ENCODE measurements around the gene CHMP1B. TPM values are rescaled to one million over a fixed set of nuclear protein-coding genes. Genes with fewer than 3 reads are reported as not detected.

Gene CHMP1B
- total and polyA plus RNA-seq, 9 of the 15 experiments (the other 6 are each of a cell fraction or from before 2014, with no cell fraction given) = 12.3 to 29.9 (median 19.0) TPM

- TF ChIP-seq ZNF589 (CRISPR knock-in tag; IDR thresholded peaks at IDR 0.05; ENCODE audit: low read depth) = 0 out of 2 replicates have a peak, but pooled peaks have one; percentile 25
- peak; percentile 88 for TF ChIP-seq TAF7 (tag; IDR thresholded peaks at IDR 0.05)
- TF ChIP-seq ZNF639 (CRISPR knock-in tag; conservative IDR thresholded peaks at IDR 0.05 in 1 of 2, IDR thresholded peaks at IDR 0.05 in 1 of 2) = peak in 1 of 2 experiments; percentile 24; a peak in 1 of 4 replicates
- TF ChIP-seq ZNF696 (CRISPR knock-in tag; conservative IDR thresholded peaks at IDR 0.05) = no peak
- TF ChIP-seq NR2C1 (IDR thresholded peaks at IDR 0.05) = no peak
- no peak for TF ChIP-seq NR2C1 (tag; IDR thresholded peaks at IDR 0.05)
- no peak for TF ChIP-seq CHD2 (IDR thresholded peaks at IDR 0.05; ENCODE audit: low read depth, low read length)
- TF ChIP-seq CBFA2T3 (IDR thresholded peaks at IDR 0.05) = no peak
- TF ChIP-seq ZNF212 (CRISPR knock-in tag; IDR thresholded peaks at IDR 0.05) = no peak
- TF ChIP-seq HDGF (IDR thresholded peaks at IDR 0.05) = no peak
- no peak for TF ChIP-seq PHF21A (IDR thresholded peaks at IDR 0.05; ENCODE audit: borderline replicate concordance, low read depth)
- peak; percentile 51 for TF ChIP-seq ASH1L (IDR thresholded peaks at IDR 0.05; ENCODE audit: borderline replicate concordance, low read depth, partially characterized antibody)
- TF ChIP-seq KDM2B (CRISPR knock-in tag; IDR thresholded peaks at IDR 0.05) = peak; percentile 76; the same call in 1 of the 2 replicates
- no peak for TF ChIP-seq NFIX (CRISPR knock-in tag; IDR thresholded peaks at IDR 0.05; ENCODE audit: low read depth)
- TF ChIP-seq TBL1XR1 (IDR thresholded peaks at IDR 0.05; ENCODE audit: low read length in 2 of 2) = peak in 1 of 2 experiments; percentile 94; a peak in 2 of 4 replicates
- TF ChIP-seq POLR2AphosphoS5 (IDR thresholded peaks at IDR 0.05; ENCODE audit: control insufficient read depth, insufficient read depth, low read depth, low read length) = peak; percentile 88
- no peak for TF ChIP-seq RUNX1 (IDR thresholded peaks at IDR 0.05; ENCODE audit: low read depth)
- 0 out of 2 replicates have a peak, but pooled peaks have one; percentile 25 for TF ChIP-seq SOX6 (IDR thresholded peaks at IDR 0.05)
- TF ChIP-seq CGGBP1 (CRISPR knock-in tag; IDR thresholded peaks at IDR 0.05) = no peak
- no peak for TF ChIP-seq DEAF1 (CRISPR knock-in tag; IDR thresholded peaks at IDR 0.05)
- no peak for TF ChIP-seq STAT5A (IDR thresholded peaks at IDR 0.05; ENCODE audit: borderline replicate concordance, low read length)
- TF ChIP-seq ZNF766 (CRISPR knock-in tag; conservative IDR thresholded peaks at IDR 0.05) = 0 out of 2 replicates have a peak, but pooled peaks have one; percentile 38
- TF ChIP-seq CHD1 (IDR thresholded peaks at IDR 0.05; ENCODE audit: low read length) = no peak
- no peak for TF ChIP-seq FIP1L1 (IDR thresholded peaks at IDR 0.05; ENCODE audit: low read depth, low read length, poor library complexity, severe bottlenecking)
- TF ChIP-seq HEY1 (CRISPR knock-in tag; IDR thresholded peaks at IDR 0.05; ENCODE audit: borderline replicate concordance) = no peak
- peak; percentile 82 for TF ChIP-seq NCOA6 (IDR thresholded peaks at IDR 0.05)
- no peak for TF ChIP-seq ZNF717 (CRISPR knock-in tag; IDR thresholded peaks at IDR 0.05)
- TF ChIP-seq ZNF41 (CRISPR knock-in tag; conservative IDR thresholded peaks at IDR 0.05) = 0 out of 2 replicates have a peak, but pooled peaks have one; percentile 9
- TF ChIP-seq JUNB (CRISPR knock-in tag; conservative IDR thresholded peaks at IDR 0.05) = peak; percentile 83
Measured at GRCh38 chr18:11851146-11851805, at the start of gene CHMP1B (continued).
